ENCODE results near the gene CFAP77. TPM values are rescaled to one million over a fixed set of nuclear protein-coding genes. Genes with fewer than 3 reads are reported as not detected.

Gene CFAP77
- total RNA-seq, 1 donor from 2014 or later = not detected

- DNase-seq (ENCODE audit: low read depth) (no peak), FAIRE-seq (no peak)
- Histone ChIP-seq H3K36me3 (ENCODE audit: control insufficient read depth, insufficient read depth, low read length) (no peaks in the 10 kb centered on the region), H3K27me3 (ENCODE audit: control insufficient read depth, insufficient read depth, low read length) (peaks cover 24% of the 10 kb centered on the region), H3K4me3 (ENCODE audit: low read depth, low read length) (no peak overlapping the region)
- TF ChIP-seq CTCF (IDR thresholded peaks at IDR 0.05; ENCODE audit: insufficient read depth, low read length, severe bottlenecking) = no peak
These were observed 5.2 kb downstream of the CFAP77 start for GRCh38 chr9:132415181-132415580.

GRCh38 chr9:132418726-132419363 lies 8.8 kb downstream of the CFAP77 start:
- H3K27me3 ChIP-seq (ENCODE audit: control insufficient read depth, insufficient read depth, low read length) = peaks cover 18% of the 10 kb centered on the region
- no peak overlapping the region for H3K4me3 ChIP-seq (ENCODE audit: low read depth, low read length)
- H3K36me3 ChIP-seq (ENCODE audit: control insufficient read depth, insufficient read depth, low read length) = no peaks in the 10 kb centered on the region
- no peak for FAIRE-seq
- no peak for DNase-seq (ENCODE audit: low read depth)
- TF ChIP-seq CTCF (IDR thresholded peaks at IDR 0.05; ENCODE audit: insufficient read depth, low read length, severe bottlenecking) = no peak

- FAIRE-seq = no peak
- no peak overlapping the region for H3K4me3 ChIP-seq (ENCODE audit: low read depth, low read length)
- no peaks in the 10 kb centered on the region for H3K36me3 ChIP-seq (ENCODE audit: control insufficient read depth, insufficient read depth, low read length)
- DNase-seq (ENCODE audit: low read depth) = no peak
- peaks cover 14% of the 10 kb centered on the region for H3K27me3 ChIP-seq (ENCODE audit: control insufficient read depth, insufficient read depth, low read length)
- no peak for TF ChIP-seq CTCF (IDR thresholded peaks at IDR 0.05; ENCODE audit: insufficient read depth, low read length, severe bottlenecking)
These were observed 12.6 kb downstream of the CFAP77 start for GRCh38 chr9:132422574-132422973.

GRCh38 chr9:132423503-132423902 lies 13.5 kb downstream of the CFAP77 start:
- no peak for FAIRE-seq
- Histone ChIP-seq H3K27me3 (ENCODE audit: control insufficient read depth, insufficient read depth, low read length) (peaks cover 11% of the 10 kb centered on the region), H3K36me3 (ENCODE audit: control insufficient read depth, insufficient read depth, low read length) (no peaks in the 10 kb centered on the region), H3K4me3 (ENCODE audit: low read depth, low read length) (no peak overlapping the region)
- no peak for DNase-seq (ENCODE audit: low read depth)
- no peak for TF ChIP-seq CTCF (IDR thresholded peaks at IDR 0.05; ENCODE audit: insufficient read depth, low read length, severe bottlenecking)

- Histone ChIP-seq H3K36me3 (ENCODE audit: control insufficient read depth, insufficient read depth, low read length) (no peaks in the 10 kb centered on the region), H3K4me3 (ENCODE audit: low read depth, low read length) (no peak overlapping the region), H3K27me3 (ENCODE audit: control insufficient read depth, insufficient read depth, low read length) (peaks cover 11% of the 10 kb centered on the region)
- FAIRE-seq (no peak), DNase-seq (ENCODE audit: low read depth) (no peak)
- TF ChIP-seq CTCF (IDR thresholded peaks at IDR 0.05; ENCODE audit: insufficient read depth, low read length, severe bottlenecking) = no peak
These were observed 15.1 kb downstream of the CFAP77 start for GRCh38 chr9:132424857-132425674.

Measured in bronchial epithelial cell (primary cell).